NCI-H345 (cell line): Measurements from ENCODE around the gene MMEL1.

Experiments
- DNase-seq: peaks from one replicate; lab custom pipeline; 2025; lab: John Stamatoyannopoulos, UW

MMEL1 gene

DNA sequence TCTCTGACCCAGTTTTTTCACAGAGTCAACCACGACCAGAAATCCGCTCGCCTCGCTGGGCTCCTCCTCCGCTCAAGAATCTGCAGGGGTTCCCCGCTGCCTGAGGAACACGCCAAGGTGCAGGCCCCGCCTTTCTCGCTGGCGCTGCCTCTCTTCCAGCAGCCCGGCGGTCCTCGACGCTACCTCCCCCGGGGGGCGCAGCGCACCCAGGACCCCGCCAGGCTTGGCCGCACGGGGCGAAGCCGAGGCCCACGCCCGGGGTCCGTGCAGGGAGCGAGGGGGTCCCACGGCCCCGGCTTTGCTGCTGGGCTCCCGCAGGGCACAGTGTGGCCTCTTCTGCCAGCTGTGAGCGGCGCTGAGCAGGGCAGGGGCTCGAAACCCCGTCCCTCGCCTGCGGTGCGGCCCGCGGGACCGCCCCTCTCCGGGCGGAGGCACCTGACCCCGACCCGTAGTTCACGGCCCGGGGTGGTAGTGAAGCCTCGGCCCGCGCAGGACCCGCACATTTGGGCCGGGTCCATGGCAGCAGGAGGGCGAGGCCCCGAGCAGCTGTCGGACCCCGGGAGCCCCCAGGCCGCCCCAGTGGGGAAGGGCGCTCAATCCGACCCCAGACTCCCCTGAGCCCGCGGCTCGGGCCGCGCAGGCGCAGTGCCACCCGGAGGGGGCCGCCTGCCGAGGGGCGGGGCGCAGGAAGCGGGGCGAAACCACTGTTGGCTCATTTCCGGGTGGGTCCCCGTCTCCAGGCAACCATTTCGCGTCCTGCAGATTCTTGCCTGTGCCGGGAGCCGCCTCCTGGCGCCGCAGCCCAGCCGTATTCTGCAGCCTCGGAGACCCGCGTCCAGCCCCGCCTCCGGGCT is 10.0 kb upstream of the MMEL1 start:
- DNase-seq: peak; percentile 93

DNA sequence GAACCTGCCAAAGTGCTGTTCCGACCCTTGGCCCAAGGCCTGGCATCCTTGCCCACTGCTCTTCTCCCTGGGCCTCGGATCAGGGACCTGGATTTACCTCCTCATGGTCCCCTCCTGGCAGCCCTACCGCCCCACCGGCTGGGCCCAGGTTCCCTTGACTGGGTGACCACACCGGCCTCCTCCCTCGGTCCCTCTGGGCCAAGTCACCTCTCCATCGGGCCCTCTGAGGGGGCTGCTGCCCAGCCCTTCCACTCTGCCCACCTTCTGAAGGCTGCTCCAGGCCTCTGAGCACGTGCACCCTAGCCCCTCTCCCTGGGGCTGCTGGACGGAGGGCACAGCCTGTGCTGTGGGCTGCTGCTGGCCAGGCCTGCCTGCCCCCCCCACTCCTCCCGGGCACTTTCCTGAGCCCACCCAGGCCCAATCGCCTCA is 9.3 kb upstream of the MMEL1 start:
- DNase-seq: no peak

DNA sequence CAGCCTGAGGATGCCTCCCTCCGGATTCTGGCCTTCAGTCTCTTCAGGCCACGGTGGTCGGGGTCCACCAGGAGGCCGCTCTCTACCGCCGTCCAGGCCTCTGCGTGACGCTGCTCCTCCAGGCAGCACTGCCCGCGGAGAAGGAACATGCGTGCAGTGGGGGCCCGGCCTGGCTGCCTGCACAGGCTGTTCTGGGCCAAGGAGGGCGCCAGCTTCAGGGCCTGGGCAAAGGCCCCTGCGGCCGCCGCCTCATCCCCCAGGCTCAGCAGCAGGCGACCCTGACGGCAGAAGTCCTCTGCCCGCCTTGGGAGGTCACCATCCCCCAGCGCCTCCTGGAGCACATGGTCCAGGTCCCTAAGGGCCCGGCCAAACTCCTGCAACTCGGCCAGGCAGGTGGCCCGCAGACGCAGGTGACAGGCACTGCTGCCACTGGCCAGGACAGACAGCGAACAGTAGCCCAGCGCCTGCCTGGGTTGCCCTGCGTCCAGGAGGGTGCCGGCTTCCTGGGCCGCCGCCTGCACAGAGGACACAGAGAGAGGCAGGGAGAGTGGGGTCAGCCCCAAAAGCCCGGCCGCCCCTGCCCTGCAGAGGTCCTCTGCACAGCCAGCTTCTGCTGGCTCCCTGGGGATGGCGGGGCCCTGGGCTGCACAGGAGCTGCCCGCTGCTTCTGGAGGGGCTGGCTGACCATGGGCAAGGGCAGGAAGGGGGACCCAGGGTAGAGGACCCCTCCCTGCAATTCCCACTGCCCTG is 8.7 kb upstream of the MMEL1 start:
- no peak for DNase-seq

DNA sequence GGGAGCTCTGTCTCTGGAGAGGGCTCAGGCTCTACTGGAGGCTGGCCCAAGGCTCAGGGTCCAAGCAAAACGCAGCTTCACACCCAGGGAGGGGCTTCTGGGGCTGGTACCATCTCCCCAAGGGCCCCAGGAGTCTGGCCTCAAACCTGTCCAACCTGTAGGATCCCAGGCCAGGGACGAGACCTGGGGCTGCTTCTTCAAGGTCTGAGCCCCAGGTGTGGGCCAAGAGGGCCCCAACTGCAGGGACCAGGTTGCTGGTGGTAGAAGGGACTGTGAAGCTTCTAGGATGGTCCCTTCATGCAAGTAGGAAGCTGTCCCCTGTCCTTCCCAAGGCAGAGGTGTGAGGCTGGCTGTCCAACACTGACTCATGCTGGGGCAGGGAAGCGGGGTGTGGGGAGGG is 7.8 kb upstream of the MMEL1 start:
- no peak for DNase-seq

DNA sequence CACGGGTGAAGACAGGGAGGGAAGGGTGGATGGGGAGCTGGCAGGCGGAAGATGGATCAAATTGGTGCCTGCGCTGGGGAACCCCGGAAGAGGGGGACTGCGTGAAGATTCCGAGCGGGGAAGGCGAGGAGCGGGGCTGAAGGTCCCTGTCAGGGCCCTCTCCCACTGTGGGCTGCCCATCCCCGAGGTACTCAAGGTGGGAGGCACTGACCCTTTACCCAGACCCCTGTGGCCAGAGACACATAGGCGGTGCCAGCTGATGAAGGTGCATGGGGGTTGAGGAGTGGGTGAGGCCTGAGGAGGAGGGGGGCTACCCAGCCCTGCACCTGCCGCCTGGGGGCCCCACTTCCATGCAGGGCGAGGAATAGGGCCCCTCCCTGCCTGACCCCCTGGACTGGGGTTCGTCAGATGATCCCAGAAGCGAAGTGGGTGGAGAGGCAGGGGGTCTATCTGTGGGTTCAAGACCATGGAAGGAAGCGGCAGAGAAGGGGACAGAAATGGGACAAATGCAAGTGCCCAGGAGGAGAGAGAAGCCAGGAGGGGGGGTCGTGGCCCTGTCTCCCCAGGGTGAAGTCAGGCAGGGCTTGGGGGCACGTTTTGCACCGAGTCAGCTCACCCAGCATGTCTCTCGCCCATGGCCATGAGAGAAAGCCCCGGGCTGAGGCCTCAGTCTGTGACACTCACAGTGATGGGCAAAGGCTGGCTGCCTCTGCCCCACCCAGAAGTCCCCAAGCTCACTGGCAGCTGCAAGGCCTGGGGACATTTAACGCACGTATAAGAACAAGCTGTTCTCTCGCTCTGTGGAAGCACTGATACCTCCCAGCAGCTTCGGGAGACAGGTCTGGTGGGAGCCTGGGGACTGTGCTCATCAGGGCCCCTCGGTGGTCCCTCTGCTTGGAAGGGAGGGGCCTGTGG is 7.0 kb upstream of the MMEL1 start:
- peak; percentile 21 for DNase-seq

DNA sequence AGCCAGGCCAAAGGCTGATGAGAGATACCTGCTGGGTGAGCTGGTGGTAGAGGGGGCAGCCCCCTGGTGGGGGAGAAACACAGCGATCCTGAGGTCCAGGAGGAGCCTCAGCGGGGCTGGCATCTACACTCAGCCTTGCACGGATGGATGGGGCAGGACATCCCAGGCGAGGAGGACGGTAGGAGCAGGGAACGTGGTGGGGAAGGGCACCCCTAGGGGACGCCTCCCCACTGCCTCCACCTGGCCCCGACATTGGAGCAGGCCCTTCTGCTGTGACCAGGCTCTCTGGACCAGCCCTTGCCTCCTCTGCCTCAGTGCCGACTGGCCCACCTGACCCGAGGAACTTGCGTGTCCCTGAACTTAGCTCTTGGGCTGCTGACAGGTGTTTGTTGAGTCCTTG is 6.4 kb upstream of the MMEL1 start:
- DNase-seq: no peak

DNA sequence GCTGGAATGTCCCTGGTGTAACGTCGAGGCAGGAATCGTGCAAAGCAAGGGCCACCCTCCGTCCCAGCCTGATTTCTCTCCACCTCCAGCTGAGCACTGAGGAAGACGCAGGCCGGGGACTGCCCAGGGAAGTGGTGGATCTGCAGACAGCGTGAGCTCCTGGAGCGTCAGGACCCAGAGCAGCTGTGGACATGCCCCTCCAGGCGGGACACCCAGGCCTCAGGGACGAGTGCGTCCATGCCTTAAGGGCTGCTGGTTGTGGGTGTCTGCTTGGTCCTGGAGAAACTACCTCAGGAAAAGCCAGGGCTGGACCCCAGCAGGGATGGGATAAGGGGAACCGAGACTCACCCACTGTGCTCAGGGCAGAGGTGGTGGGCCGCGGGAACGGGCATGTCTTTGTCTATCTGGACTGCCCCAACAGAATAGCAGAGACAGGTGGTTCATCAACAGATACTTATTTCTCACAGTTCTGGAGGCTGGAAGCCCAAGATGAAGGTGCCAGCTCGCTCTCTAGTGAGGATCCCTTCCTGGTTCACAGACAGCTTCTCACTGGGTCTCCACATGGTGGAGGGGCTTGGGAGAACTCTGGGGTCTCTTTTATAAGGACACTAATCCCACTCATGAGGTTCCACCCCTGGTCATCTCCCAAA is 5.8 kb upstream of the MMEL1 start:
- no peak for DNase-seq

DNA sequence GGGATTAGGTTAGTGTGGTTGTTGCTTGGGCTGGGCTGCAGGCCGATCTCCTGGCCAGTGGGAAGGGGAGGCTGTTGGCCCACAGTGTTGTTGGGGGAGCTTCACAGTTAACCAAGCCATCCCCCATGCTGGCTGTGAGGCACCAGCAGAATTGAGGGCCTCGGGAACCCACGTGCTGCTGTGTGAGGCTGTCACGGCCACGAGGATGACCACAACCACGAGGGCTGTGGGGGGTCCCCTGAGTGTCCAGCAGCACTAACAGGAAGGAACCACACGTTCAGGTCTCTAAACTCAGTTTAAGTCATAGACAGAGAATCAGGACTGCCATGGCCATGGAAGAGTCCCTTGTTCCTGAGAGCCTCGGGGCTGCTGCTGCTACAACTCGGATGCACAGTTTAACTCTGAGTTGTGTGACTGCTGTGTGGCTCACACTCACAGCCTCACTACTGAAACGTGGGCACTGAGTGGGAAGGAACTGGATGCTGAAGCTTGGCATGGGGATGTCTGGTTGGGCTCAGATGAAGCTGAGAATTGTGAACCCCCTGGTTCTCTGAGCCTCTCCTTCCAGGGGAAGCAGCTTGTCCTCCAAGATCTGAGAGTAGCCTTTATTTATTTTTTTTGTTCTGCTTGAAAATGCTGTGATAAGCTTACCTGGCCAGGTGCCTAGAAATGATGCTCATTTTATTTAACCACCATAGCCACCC is 4.8 kb upstream of the MMEL1 start:
- DNase-seq: no peak

DNA sequence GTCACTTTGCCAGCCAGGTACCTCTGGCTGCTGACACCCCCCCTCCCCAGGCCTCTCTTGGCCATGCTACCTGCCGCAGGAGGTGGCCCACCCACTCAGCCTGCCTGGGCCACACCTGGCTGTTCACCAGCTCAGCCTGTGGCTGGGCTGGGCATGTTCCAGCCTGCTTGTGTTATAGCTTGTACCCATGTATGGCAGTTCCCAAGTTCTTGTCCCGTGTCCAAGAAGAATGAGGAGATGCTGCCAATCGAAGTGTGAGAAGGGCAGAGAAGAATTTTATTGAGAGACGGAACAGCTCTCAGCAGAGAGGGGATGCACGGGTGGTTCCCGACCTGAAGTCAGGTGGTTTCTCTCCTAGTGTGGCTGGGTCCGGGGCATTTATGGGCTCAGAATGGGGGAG is 3.9 kb upstream of the MMEL1 start:
- DNase-seq: no peak

DNA sequence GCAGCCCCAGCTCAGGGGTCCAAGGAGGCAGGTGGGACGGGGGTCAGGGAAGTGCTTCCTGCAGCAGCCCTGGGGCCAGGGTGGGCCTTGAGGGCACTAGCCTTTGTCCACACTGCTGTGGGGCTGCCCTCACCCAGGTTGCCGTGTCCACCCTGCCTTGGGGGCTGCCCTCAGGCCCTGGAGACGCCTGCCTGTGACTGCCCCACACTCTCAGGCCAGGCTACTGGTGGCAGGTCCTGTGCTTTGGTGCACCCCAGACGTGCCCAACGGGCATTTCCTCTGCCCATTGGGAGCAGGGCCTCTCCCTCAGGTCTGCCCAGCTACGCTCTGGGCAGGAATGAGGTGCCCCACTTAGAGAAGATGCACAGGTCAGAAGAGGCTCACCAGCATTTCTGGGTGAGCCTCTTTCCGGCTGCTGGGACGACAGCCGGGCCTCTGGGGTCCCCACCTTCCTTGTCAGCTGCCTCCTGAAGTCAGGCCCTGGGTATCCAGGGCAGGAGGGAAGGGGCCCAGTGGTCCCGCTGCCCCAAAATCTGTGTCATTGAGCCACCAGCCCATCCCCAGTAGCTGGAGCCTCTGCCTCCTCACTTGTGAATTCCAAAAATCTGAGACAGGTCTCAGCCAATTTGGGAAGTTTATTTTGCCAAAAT is 2.7 kb upstream of the MMEL1 start:
- no peak for DNase-seq

DNA sequence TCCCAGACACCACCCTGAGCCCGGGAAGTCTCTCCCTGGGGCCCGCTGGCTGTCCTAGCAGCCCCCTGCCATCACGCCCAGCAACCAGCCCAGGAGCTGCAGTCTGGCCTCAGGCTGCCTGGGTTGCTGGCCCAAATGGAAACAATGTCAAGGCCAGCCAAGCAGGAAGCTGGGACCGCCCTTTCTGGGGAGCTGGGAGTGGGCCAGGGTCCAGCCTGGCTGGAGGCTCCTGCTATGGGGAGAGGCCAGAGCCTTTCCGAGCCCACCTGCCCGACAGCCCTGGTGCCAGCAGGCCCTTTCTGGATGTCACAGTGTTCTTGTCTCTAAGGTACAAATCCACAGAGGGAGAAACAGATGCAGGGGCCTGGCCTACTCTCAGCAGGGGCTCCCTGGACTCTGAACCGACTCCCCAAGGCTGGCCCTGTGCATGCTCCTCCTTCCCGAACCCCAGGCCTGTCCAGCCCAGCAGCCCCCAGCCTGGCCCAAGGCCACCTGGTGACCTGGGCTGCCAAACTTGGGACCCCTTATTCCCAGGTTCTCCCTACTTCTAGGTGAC is 1.2 kb upstream of the MMEL1 start:
- no peak for DNase-seq

DNA sequence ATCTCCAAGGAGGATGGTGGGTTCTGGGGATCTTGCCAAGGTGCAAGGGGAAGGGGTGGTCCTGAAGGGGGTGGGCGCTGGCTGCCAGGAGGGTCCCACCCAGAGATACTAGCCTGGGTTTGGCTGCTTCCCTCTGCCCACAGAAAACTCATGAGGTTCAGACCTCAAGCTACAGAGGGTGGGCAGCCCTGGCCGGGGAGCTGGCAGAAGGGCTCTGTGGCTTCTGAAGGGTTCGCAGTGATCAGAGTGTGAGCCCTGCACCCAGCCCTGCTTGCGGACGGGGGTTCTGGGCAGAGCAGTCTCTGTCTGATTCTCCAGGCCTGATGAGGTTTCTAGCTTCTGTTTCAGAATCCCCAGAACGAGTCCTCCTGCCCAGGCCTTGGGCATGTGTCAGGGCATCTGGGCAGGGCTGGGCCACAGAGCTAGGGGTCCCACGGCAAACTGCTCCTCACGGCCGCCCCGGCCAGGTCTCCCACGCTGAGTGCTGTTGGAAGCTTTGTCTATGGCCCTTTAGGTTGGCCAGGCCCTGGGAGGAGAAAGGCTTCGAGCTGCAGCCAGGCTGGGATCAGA is 635 bp upstream of the MMEL1 start:
- DNase-seq: no peak

DNA sequence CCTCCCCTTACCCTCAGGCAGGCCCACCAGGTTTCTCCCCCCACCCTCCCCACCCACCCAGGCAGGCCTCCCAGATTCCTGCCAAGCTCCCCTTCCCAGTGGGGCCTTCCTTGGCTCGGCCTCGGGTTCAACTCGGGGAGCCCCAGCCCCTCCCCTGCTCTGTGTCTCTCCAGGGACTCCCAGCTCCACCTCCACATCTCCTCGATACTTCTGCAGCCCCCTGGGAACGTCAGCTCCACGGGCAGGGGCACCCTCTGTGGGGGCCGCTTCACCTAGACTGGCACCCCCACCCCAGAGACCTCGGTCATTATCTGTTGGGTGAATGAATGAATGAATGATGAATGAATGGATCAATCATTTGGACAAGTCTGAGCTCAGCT is 775 bp downstream of the MMEL1 start:
- no peak for DNase-seq

DNA sequence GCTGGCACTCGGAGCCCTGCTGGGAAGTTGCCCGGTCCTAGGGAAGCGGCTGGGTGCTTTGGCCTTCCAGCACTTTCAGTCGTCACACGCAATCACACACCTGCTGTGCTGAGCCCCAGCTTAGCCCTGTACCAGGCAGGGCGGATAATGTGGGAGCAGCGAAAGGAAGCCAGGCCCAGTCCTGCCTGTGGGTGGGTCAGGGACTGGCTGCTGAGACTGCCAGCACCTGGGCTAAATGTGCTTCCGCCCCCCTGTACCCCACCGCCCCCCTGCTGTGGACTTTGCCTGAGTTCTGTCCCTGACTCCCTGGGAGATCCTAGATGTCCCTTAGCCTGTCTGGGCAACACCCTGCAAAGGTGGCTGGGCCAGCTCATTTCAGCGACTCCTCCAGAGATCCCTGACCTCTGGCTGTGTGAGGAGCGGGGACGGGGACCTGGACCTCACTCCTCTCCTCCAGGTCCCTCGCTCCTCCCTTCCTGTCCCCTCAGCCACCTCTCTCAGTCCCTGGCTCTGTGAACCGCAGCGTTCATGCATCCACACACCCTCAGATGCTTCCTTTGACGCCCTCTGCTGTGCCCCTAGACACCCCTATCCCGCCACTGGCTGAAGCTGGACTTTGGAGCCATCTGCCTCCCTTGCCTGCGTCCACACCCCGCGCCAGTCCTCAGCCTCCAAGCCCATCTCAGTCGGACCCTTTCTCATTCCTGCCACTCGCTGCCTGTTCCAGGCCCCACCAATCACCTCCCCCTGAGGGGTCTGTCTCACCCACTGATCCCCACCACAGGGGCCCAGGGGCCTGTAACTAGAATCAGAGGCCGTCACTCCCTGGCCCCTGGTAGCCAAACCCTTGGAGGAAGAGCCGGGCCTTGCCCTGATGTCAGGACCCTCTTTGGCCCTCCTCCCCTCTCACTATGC is 1.4 kb downstream of the MMEL1 start:
- no peak for DNase-seq

DNA sequence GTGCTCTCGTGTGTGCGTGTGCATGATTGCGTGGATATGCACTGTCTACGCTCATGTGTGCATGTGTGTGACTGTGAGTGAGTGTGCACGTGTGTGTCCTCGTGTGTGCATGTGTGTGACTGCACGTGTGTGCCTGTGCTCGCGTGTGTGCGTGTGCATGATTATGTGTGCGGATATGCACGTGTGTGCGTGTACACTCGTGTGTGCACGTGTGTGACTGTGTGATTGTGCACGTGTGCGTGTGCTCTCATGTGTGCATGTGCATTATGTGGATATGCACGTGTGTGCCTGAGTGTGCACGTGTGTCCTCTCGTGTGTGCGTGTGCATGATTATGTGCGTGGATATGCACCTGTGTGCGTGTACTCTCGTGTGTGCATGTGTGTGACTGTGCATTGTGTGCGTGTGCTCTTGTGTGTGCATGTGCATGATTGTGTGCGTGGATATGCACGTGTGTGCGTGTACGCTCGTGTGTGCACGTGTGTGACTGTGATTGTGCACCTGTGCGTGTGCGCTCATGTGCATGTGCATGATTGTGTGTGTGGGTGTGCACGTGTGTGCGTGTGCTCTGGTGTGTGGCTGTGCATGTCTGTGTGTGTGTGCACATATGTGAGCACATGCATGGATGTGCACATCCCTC is 2.2 kb downstream of the MMEL1 start:
- DNase-seq: no peak

DNA sequence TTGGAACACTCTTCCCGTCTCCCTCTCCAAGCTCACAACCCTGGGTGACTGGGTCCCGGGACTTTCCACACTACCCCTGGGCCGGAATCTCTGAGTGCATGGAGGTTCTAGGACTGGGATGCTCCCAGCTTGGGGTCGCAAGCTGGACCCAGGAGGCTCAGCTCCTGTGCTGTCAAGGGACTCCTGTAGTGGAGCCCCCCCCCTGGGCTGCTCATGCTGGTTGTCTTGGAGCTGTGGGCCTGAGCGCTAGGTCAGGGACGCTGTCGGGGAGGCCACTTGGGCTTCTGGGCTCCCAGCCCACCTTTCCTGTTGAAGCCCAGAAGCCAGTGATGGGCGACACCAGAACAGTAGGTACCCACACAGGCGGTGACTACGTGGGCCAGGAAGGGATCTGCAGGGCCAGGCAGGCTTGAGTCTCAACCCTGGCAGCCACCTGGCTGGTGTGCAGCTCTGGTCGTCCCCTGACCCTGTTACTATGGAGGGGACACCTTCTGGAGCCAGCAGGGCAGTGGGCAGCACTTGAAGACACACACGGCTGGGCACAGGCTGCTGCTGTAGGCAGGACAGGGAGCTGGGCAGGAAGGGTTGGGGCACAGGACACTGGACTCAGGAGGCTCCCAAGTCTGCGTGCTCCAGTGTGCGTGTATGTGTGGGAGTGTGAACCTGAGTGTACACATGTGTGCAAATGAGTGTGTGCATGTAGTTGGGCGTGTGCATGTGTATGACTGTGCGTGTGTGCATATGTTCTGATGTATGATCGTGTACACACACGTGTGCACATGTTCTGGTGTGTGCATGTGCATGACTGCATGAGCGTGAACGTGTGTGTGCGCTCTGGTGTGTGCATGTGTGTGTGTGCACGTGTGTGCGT is 3.0 kb downstream of the MMEL1 start:
- DNase-seq: no peak

DNA sequence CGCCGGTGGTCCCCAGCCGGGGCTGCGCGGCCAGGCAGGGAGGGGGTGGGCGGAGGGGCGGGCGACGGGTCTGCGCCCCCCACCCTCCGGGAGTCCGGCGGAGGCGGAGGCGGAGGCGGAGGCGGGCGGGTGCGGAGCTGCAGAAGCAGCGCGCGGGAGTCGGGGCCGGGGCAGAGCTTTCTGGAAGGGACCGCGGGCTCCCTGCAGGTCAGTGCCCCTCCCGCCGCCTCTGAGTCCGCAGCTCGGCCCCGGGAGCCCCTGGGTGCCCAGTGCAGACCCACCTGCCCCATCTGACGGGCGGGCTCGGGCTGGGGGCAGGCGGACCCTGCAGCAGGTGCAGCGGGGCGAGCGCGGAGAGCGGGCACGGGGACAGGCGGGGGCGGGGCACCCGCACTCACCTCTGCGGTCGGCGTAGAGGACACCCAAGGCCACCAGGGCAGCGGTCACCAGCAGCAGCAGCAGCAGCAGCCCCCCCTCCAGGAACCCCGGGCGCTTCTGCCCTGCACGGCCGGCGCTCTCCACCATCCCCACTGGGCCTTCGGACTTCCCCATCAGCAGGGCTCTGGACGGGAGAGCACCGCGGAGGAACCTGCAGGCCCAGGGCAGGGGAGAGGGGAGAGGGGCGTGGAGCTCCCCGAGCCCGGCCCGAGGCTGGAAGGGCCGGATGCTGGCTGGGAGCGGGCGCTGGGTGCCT is 3.7 kb downstream of the MMEL1 start:
- no peak for DNase-seq
